HEK293 (cell line): ENCODE results near the gene CDC42SE2.

ENCODE experiments used
- CTCF ChIA-PET: fragments of 350-600 bp; formaldehyde crosslinking; extraction: SDS; loops from one replicate; lab custom pipeline; 2021; ENCODE audit warnings: antibody characterized with exemption; lab: Yijun Ruan, JAX
- POLR2A ChIA-PET: fragments of 300-600 bp; formaldehyde crosslinking; extraction: SDS; loops from one replicate; lab custom pipeline; 2020; ENCODE audit warnings: antibody characterized with exemption, inconsistent platforms; lab: Yijun Ruan, JAX
- H3K27ac ChIP-seq: fragments of 200-500 bp; sonication (Bioruptor generic); 2 replicates; pipeline ENCODE4 v1.5.1; 2014; ENCODE audit warnings: low read depth, low read length, control low read depth, inconsistent platforms; ENCODE audit errors: extremely low read depth
- H3K36me3 ChIP-seq, 2 experiments: fragments of 200-500 bp in 1 of 2; sonication (Bioruptor generic) in 1 of 2; 1 replicate in 1 of 2; 2 replicates in 1 of 2; pipeline ENCODE4 v1.5.1; 2014 to 2017; ENCODE audit warnings: inconsistent platforms in 2 of 2, low read length in 2 of 2; ENCODE audit not compliant: control insufficient read depth in 2 of 2, insufficient read depth in 1 of 2
- H3K4me1 ChIP-seq: fragments of 200-500 bp; sonication (Bioruptor generic); 2 replicates; pipeline ENCODE4 v1.5.1; 2014; ENCODE audit warnings: mild to moderate bottlenecking, low read length, inconsistent platforms; ENCODE audit not compliant: control insufficient read depth, insufficient read depth
- H3K4me3 ChIP-seq: 2 replicates; pipeline ENCODE4 v1.5.1; 2011; ENCODE audit warnings: low read depth, mild to moderate bottlenecking, control low read depth, low read length, moderate library complexity
- H3K9me3 ChIP-seq: fragments of 200-500 bp; sonication (Bioruptor generic); 2 replicates; pipeline ENCODE4 v1.5.1; 2014; ENCODE audit warnings: low read depth, low read length, inconsistent platforms; ENCODE audit not compliant: control insufficient read depth, insufficient read depth
- OSR2 ChIP-seq: fragments of 450-650 bp; formaldehyde crosslinking; IDR thresholded peaks from 2 replicates; pipeline ENCODE4 v1.5.1; 2016; ENCODE audit warnings: missing biosample characterization, missing genetic modification characterization
- OVOL3 ChIP-seq: fragments of 450-650 bp; formaldehyde crosslinking; IDR thresholded peaks from 2 replicates; pipeline ENCODE4 v1.5.1; 2016; ENCODE audit warnings: missing biosample characterization, missing genetic modification characterization
- PRDM1 ChIP-seq: fragments of 450-650 bp; formaldehyde crosslinking; IDR thresholded peaks from 2 replicates; pipeline ENCODE4; 2016; ENCODE audit warnings: missing biosample characterization, missing genetic modification characterization
- TRIM28 ChIP-seq: IDR thresholded peaks from 2 replicates; pipeline ENCODE4 v1.6.1; 2011; ENCODE audit warnings: low read length, control low read depth, borderline replicate concordance
- ZNF169 ChIP-seq: fragments of 450-650 bp; formaldehyde crosslinking; IDR thresholded peaks from 2 replicates; pipeline ENCODE4 v1.5.1; 2016; ENCODE audit warnings: missing biosample characterization, missing genetic modification characterization
- ZNF214 ChIP-seq: fragments of 450-650 bp; formaldehyde crosslinking; IDR thresholded peaks from 2 replicates; pipeline ENCODE4 v1.5.1; 2017; ENCODE audit warnings: missing biosample characterization, mild to moderate bottlenecking, missing genetic modification characterization, borderline replicate concordance
- ZNF24 ChIP-seq: fragments of 450-650 bp; formaldehyde crosslinking; IDR thresholded peaks from 2 replicates; pipeline ENCODE4 v1.5.1; 2016; ENCODE audit warnings: missing biosample characterization, missing genetic modification characterization
- ZNF266 ChIP-seq: fragments of 450-650 bp; formaldehyde crosslinking; IDR thresholded peaks from 2 replicates; pipeline ENCODE4 v1.5.1; 2016; ENCODE audit warnings: missing biosample characterization, missing genetic modification characterization, low read depth
- ZNF311 ChIP-seq: fragments of 450-650 bp; formaldehyde crosslinking; IDR thresholded peaks from 2 replicates; pipeline ENCODE4 v1.5.1; 2017; ENCODE audit warnings: missing biosample characterization, missing genetic modification characterization, borderline replicate concordance
- ZNF341 ChIP-seq: fragments of 450-650 bp; formaldehyde crosslinking; IDR thresholded peaks from 2 replicates; pipeline ENCODE4; 2016; ENCODE audit warnings: low read depth, missing biosample characterization, missing genetic modification characterization
- ZNF366 ChIP-seq: fragments of 450-650 bp; formaldehyde crosslinking; conservative IDR thresholded peaks from 2 replicates; pipeline ENCODE4 v1.5.1; 2016; ENCODE audit warnings: missing biosample characterization, missing genetic modification characterization
- ZNF473 ChIP-seq: fragments of 450-650 bp; formaldehyde crosslinking; IDR thresholded peaks from 2 replicates; pipeline ENCODE4 v1.5.1; 2017; ENCODE audit warnings: missing biosample characterization, missing genetic modification characterization
- ZNF510 ChIP-seq: fragments of 450-650 bp; formaldehyde crosslinking; IDR thresholded peaks from 2 replicates; pipeline ENCODE4 v1.5.1; 2018; ENCODE audit warnings: mild to moderate bottlenecking, missing genetic modification characterization, missing biosample characterization; ENCODE audit not compliant: insufficient replicate concordance
- ZNF514 ChIP-seq: fragments of 450-650 bp; formaldehyde crosslinking; IDR thresholded peaks from 2 replicates; pipeline ENCODE4 v1.5.1; 2016; ENCODE audit warnings: missing biosample characterization, missing genetic modification characterization
- ZNF791 ChIP-seq: fragments of 450-650 bp; formaldehyde crosslinking; IDR thresholded peaks from 2 replicates; pipeline ENCODE4 v1.5.1; 2016; ENCODE audit warnings: missing biosample characterization, missing genetic modification characterization
- TF ChIP-seq, protein P1 (sequence below): fragments of 450-650 bp; formaldehyde crosslinking; IDR thresholded peaks from 2 replicates; pipeline ENCODE4 v1.5.1; 2017; ENCODE audit warnings: missing biosample characterization, mild to moderate bottlenecking, missing genetic modification characterization, moderate library complexity
- TF ChIP-seq, protein P2 (sequence below): fragments of 450-650 bp; formaldehyde crosslinking; IDR thresholded peaks from 2 replicates; pipeline ENCODE4 v1.5.1; 2016; ENCODE audit warnings: missing biosample characterization, missing genetic modification characterization
- TF ChIP-seq, protein P3 (sequence below): fragments of 450-650 bp; formaldehyde crosslinking; IDR thresholded peaks from 2 replicates; pipeline ENCODE4 v1.5.1; 2016; ENCODE audit warnings: missing biosample characterization, missing genetic modification characterization
- TF ChIP-seq, protein P4 (sequence below): fragments of 450-650 bp; formaldehyde crosslinking; IDR thresholded peaks from 2 replicates; pipeline ENCODE4 v1.5.1; 2017; ENCODE audit warnings: missing biosample characterization, missing genetic modification characterization

CDC42SE2 gene

DNA sequence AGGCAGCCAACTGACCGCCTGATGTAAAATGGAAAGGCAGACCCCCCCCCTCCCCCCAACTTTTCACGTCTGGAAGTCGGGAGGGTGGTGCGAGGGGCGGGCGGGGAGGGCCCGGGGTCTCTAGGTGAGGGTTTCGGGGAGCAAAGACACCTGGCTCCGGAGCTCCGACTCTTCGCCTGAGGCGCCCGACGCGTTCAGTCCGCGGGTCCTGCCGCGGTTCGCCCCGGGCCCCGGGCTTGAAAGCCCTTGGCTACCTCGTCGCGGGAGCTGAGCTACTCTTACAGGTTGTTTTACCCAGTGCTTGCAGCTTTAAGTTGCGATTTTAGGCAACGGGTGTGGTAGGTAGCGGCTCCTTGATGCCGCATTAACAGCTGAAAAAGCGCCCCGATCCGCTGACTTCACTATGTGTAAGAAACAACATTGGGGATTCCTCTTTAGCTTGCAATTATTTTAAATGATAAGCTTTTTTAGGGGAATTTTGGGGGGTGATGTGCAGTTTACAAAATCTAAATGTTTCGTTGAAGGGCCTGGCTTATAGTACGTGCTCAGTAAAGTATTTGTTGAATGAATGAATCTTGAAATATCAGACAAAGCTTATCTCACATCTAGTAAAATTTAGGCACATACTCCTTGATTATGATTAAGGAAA lies 722 bp downstream of the CDC42SE2 start (continued):
- no peak for TF ChIP-seq ZNF510 (tag by site-specific recombination)
- TF ChIP-seq ZNF214 (tag by site-specific recombination): no peak
- no peak for TF ChIP-seq TRIM28
- TF ChIP-seq, protein P1, sequence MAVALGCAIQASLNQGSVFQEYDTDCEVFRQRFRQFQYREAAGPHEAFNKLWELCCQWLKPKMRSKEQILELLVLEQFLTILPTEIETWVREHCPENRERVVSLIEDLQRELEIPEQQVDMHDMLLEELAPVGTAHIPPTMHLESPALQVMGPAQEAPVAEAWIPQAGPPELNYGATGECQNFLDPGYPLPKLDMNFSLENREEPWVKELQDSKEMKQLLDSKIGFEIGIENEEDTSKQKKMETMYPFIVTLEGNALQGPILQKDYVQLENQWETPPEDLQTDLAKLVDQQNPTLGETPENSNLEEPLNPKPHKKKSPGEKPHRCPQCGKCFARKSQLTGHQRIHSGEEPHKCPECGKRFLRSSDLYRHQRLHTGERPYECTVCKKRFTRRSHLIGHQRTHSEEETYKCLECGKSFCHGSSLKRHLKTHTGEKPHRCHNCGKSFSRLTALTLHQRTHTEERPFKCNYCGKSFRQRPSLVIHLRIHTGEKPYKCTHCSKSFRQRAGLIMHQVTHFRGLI (tag by site-specific recombination): no peak
- TF ChIP-seq ZNF169: no peak
- TF ChIP-seq ZNF311 (tag by site-specific recombination): no peak
- no peak for TF ChIP-seq ZNF266 (tag by site-specific recombination)
- TF ChIP-seq ZNF791 (tag by site-specific recombination): no peak
- no peak for TF ChIP-seq OVOL3 (tag by site-specific recombination)
- peak; percentile 73; the same call in 1 of the 2 replicates for TF ChIP-seq ZNF24 (tag by site-specific recombination)
- TF ChIP-seq, protein P2, sequence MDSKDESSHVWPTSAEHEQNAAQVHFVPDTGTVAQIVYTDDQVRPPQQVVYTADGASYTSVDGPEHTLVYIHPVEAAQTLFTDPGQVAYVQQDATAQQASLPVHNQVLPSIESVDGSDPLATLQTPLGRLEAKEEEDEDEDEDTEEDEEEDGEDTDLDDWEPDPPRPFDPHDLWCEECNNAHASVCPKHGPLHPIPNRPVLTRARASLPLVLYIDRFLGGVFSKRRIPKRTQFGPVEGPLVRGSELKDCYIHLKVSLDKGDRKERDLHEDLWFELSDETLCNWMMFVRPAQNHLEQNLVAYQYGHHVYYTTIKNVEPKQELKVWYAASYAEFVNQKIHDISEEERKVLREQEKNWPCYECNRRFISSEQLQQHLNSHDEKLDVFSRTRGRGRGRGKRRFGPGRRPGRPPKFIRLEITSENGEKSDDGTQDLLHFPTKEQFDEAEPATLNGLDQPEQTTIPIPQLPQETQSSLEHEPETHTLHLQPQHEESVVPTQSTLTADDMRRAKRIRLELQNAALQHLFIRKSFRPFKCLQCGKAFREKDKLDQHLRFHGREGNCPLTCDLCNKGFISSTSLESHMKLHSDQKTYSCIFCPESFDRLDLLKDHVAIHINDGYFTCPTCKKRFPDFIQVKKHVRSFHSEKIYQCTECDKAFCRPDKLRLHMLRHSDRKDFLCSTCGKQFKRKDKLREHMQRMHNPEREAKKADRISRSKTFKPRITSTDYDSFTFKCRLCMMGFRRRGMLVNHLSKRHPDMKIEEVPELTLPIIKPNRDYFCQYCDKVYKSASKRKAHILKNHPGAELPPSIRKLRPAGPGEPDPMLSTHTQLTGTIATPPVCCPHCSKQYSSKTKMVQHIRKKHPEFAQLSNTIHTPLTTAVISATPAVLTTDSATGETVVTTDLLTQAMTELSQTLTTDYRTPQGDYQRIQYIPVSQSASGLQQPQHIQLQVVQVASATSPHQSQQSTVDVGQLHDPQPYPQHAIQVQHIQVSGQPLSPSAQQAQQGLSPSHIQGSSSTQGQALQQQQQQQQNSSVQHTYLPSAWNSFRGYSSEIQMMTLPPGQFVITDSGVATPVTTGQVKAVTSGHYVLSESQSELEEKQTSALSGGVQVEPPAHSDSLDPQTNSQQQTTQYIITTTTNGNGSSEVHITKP (tag by site-specific recombination): no peak
- peak; percentile 39; the same call in 1 of the 2 replicates for TF ChIP-seq OSR2

DNA sequence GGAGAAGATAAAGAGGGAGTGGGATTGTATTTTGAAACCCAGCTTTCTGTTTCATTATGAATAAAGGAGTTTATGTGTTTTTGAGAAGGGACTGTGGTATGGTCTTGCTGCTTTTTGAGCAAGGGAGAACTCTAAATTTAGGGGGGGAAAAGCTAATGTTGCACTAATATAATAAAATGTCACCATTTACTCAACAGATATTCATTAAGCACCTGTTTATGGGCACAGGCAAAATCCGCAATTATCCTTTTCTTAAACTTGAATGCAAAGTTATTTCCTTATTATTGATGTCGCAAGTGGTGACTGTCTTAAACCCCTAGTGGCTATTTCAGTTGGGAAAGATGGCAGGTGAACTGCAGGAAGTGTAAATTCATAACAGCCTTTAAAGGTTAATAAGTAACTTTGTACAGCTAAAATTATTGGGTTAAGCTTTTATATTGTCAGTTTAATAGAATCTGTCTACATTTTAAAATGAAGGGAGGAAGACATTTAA lies 1.5 kb downstream of the CDC42SE2 start:
- Histone ChIP-seq H3K4me1 (no peaks in the 10 kb centered on the region; the same call in 1 of the 2 replicates), H3K36me3 (no peaks in the 10 kb centered on the region; a peak in 1 of 3 replicates), H3K9me3 (no peaks in the 10 kb centered on the region)
- TF ChIP-seq ZNF341 (tag by site-specific recombination): 0 out of 2 replicates have a peak, but pooled peaks have one; percentile 10
- TF ChIP-seq ZNF514: no peak
- 0 out of 2 replicates have a peak, but pooled peaks have one; percentile 20 for TF ChIP-seq PRDM1 (tag by site-specific recombination)
- TF ChIP-seq, protein P3, sequence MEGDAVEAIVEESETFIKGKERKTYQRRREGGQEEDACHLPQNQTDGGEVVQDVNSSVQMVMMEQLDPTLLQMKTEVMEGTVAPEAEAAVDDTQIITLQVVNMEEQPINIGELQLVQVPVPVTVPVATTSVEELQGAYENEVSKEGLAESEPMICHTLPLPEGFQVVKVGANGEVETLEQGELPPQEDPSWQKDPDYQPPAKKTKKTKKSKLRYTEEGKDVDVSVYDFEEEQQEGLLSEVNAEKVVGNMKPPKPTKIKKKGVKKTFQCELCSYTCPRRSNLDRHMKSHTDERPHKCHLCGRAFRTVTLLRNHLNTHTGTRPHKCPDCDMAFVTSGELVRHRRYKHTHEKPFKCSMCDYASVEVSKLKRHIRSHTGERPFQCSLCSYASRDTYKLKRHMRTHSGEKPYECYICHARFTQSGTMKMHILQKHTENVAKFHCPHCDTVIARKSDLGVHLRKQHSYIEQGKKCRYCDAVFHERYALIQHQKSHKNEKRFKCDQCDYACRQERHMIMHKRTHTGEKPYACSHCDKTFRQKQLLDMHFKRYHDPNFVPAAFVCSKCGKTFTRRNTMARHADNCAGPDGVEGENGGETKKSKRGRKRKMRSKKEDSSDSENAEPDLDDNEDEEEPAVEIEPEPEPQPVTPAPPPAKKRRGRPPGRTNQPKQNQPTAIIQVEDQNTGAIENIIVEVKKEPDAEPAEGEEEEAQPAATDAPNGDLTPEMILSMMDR (tag by site-specific recombination): 0 out of 2 replicates have a peak, but pooled peaks have one; percentile 14
- TF ChIP-seq ZNF366 (tag by site-specific recombination): 0 out of 2 replicates have a peak, but pooled peaks have one; percentile 30
- TF ChIP-seq, protein P4, sequence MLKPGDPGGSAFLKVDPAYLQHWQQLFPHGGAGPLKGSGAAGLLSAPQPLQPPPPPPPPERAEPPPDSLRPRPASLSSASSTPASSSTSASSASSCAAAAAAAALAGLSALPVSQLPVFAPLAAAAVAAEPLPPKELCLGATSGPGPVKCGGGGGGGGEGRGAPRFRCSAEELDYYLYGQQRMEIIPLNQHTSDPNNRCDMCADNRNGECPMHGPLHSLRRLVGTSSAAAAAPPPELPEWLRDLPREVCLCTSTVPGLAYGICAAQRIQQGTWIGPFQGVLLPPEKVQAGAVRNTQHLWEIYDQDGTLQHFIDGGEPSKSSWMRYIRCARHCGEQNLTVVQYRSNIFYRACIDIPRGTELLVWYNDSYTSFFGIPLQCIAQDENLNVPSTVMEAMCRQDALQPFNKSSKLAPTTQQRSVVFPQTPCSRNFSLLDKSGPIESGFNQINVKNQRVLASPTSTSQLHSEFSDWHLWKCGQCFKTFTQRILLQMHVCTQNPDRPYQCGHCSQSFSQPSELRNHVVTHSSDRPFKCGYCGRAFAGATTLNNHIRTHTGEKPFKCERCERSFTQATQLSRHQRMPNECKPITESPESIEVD (tag by site-specific recombination): 0 out of 2 replicates have a peak, but pooled peaks have one; percentile 20
- no peak for TF ChIP-seq ZNF473 (tag by site-specific recombination)
- TF ChIP-seq, protein P2 (tag by site-specific recombination): peak; percentile 66
- TF ChIP-seq, all 188 proteins: peak for 6
- ChIA-PET POLR2A (interaction anchor here (0.5 to 3.2 kb wide), 4 partner anchors 10 to 120 kb away, joined by 3 to 22 read pairs (median 6); partner anchors contain the start of gene HINT1), CTCF (interaction anchor here (0.6 to 2.9 kb wide), 10 partner anchors 12 to 915 kb away, joined by 3 to 18 read pairs (median 3); no protein-coding TSS in a partner anchor)
- H3K27ac ChIP-seq: no peak overlapping the region
- peak overlapping the region; percentile 98 for H3K4me3 ChIP-seq
